H1 (cell line): ENCODE results near the gene PTX4. TPM values are rescaled to one million over a fixed set of nuclear protein-coding genes. Genes with fewer than 3 reads are reported as not detected.

Source experiments
- CTCF ChIA-PET: fragments of 300-600 bp; sonication (Branson Sonifier 250); formaldehyde crosslinking; loops from one replicate; lab custom pipeline; 2021; ENCODE audit not compliant: partially characterized antibody; lab: Charles Lee
- POLR2A ChIA-PET: fragments of 300-600 bp; sonication (Branson Sonifier 250); formaldehyde crosslinking; loops from one replicate; lab custom pipeline; 2021; ENCODE audit warnings: inconsistent platforms; ENCODE audit not compliant: partially characterized antibody; lab: Charles Lee
- DNase-seq, 2 experiments: peaks; one replicate each; pipeline versions ENCODE4 v3.0.0 to v3.0.0-alpha.2; 2010 to 2022; ENCODE audit warnings: low spot score in 2 of 2, low read depth in 1 of 2, mixed read lengths in 1 of 2
- FAIRE-seq: peaks from 2 replicates; lab custom pipeline; 2011; peaks lifted over from hg19 to GRCh38; lab: Jason Lieb, UNC
- H2AFZ ChIP-seq: 2 replicates; pipeline ENCODE4 v1.8.1; 2012; ENCODE audit warnings: low read length, inconsistent platforms
- H2AK5ac ChIP-seq: 2 replicates; pipeline ENCODE4 v1.6.1; 2013; ENCODE audit warnings: low read depth, low read length
- H2BK120ac ChIP-seq: replicated peaks from 2 replicates; pipeline ENCODE3; 2013; ENCODE audit warnings: low read depth, low read length, inconsistent platforms
- H2BK12ac ChIP-seq: 2 replicates; pipeline ENCODE4 v1.6.1; 2013; ENCODE audit warnings: low read depth, low read length
- H2BK15ac ChIP-seq: 2 replicates; pipeline ENCODE4 v1.6.1; 2013; ENCODE audit warnings: low read length
- H2BK20ac ChIP-seq: 2 replicates; pipeline ENCODE4 v1.6.1; 2013; ENCODE audit warnings: low read length
- H2BK5ac ChIP-seq: 2 replicates; pipeline ENCODE4 v1.6.1; 2013; ENCODE audit warnings: low read depth, low read length
- H3K14ac ChIP-seq: 2 replicates; pipeline ENCODE4 v1.6.1; 2013; ENCODE audit warnings: inconsistent platforms; ENCODE audit not compliant: insufficient read length
- H3K18ac ChIP-seq: 2 replicates; pipeline ENCODE4 v1.6.1; 2013; ENCODE audit warnings: low read length; ENCODE audit errors: extremely low read depth
- H3K23ac ChIP-seq: 2 replicates; pipeline ENCODE4 v1.6.1; 2013; ENCODE audit warnings: inconsistent platforms; ENCODE audit not compliant: insufficient read length
- H3K23me2 ChIP-seq: 2 replicates; pipeline ENCODE4 v1.6.1; 2013; ENCODE audit warnings: low read depth, low read length
- H3K27ac ChIP-seq: 2 replicates; pipeline ENCODE4 v1.6.1; 2011; ENCODE audit warnings: low read depth, low read length, inconsistent platforms
- H3K27me3 ChIP-seq, 4 experiments: replicated peaks in 1 of 4; 1 replicate in 1 of 4; 2 replicates in 3 of 4; pipeline versions ENCODE4 v1.6.1 to v1.8.1; 2011 to 2013; ENCODE audit warnings: low read length in 3 of 4, mild to moderate bottlenecking in 3 of 4, inconsistent platforms in 2 of 4, mixed read lengths in 2 of 4, moderate library complexity in 1 of 4; ENCODE audit not compliant: control insufficient read depth in 3 of 4, insufficient read depth in 3 of 4; ENCODE audit errors: extremely low read depth in 1 of 4
- H3K36me3 ChIP-seq, 4 experiments: 2 replicates each; pipeline versions ENCODE4 v1.6.1 to v1.8.1; 2011 to 2013; ENCODE audit warnings: mild to moderate bottlenecking in 4 of 4, low read length in 3 of 4, moderate library complexity in 2 of 4, control low read depth in 1 of 4, inconsistent platforms in 1 of 4; ENCODE audit not compliant: insufficient read depth in 4 of 4, control insufficient read depth in 2 of 4
- H3K4ac ChIP-seq: replicated peaks from 2 replicates; pipeline ENCODE3; 2013; ENCODE audit warnings: low read length, low read depth, mixed read lengths, inconsistent platforms; ENCODE audit not compliant: insufficient read length
- H3K4me1 ChIP-seq, 4 experiments: replicated peaks in 1 of 4; 1 replicate in 1 of 4; 2 replicates in 3 of 4; pipeline versions ENCODE4 v1.6.1 to v1.8.1; 2011 to 2013; ENCODE audit warnings: low read length in 3 of 4, inconsistent platforms in 2 of 4, mixed read lengths in 1 of 4; ENCODE audit not compliant: insufficient read depth in 4 of 4, control insufficient read depth in 3 of 4
- H3K4me2 ChIP-seq, 2 experiments: 2 replicates each; pipeline versions ENCODE4 v1.6.1 to v1.8.1; 2011 to 2013; ENCODE audit warnings: low read depth in 2 of 2, low read length in 2 of 2, control low read depth in 1 of 2, inconsistent platforms in 1 of 2, mild to moderate bottlenecking in 1 of 2; ENCODE audit not compliant: insufficient read depth in 1 of 2
- H3K4me3 ChIP-seq, 4 experiments: fragments of 200-600, 300-600 bp in 1 of 4; sonication (generic), shearing (Covaris generic), sonication (Bioruptor Twin) in 1 of 4; 2 replicates each; pipeline versions ENCODE4 v1.5.1 to v1.8.1; 2011 to 2016; ENCODE audit warnings: low read length in 4 of 4, low read depth in 3 of 4, control low read depth in 2 of 4, inconsistent platforms in 2 of 4, mild to moderate bottlenecking in 2 of 4, mixed read lengths in 1 of 4, moderate library complexity in 1 of 4; ENCODE audit not compliant: insufficient read depth in 2 of 4; ENCODE audit errors: extremely low read depth in 1 of 4
- H3K56ac ChIP-seq: replicated peaks from 2 replicates; pipeline ENCODE3; 2013; ENCODE audit warnings: low read depth, mild to moderate bottlenecking, mixed read lengths, low read length, inconsistent platforms; ENCODE audit not compliant: insufficient read length
- H3K79me1 ChIP-seq: 2 replicates; pipeline ENCODE4 v1.6.1; 2013; ENCODE audit warnings: low read depth, low read length, control low read depth
- H3K79me2 ChIP-seq, 2 experiments: 2 replicates each; pipeline versions ENCODE4 v1.6.1 to v1.8.1; 2012 to 2013; ENCODE audit warnings: low read length in 2 of 2, mild to moderate bottlenecking in 2 of 2, inconsistent platforms in 1 of 2; ENCODE audit not compliant: insufficient read depth in 2 of 2, control insufficient read depth in 1 of 2
- H3K9ac ChIP-seq, 4 experiments: replicated peaks in 1 of 4; 1 replicate in 1 of 4; 2 replicates in 3 of 4; pipeline versions ENCODE4 v1.6.1 to v1.8.1; 2011 to 2013; ENCODE audit warnings: low read depth in 3 of 4, low read length in 3 of 4, control low read depth in 2 of 4, mild to moderate bottlenecking in 2 of 4, moderate library complexity in 2 of 4, inconsistent platforms in 1 of 4; ENCODE audit errors: extremely low read depth in 1 of 4
- H3K9me3 ChIP-seq, 2 experiments: 2 replicates each; pipeline versions ENCODE4 v1.6.1 to v1.8.1; 2012 to 2013; ENCODE audit warnings: mild to moderate bottlenecking in 2 of 2, moderate library complexity in 2 of 2, control low read depth in 1 of 2, inconsistent platforms in 1 of 2, low read depth in 1 of 2, low read length in 1 of 2, mixed read lengths in 1 of 2; ENCODE audit not compliant: insufficient read depth in 2 of 2
- H4K20me1 ChIP-seq, 2 experiments: replicated peaks in 1 of 2; 2 replicates each; pipeline versions ENCODE3 to v1.8.1; 2011 to 2013; ENCODE audit warnings: inconsistent platforms in 2 of 2, low read length in 2 of 2, mild to moderate bottlenecking in 1 of 2; ENCODE audit not compliant: insufficient read depth in 2 of 2, control insufficient read depth in 1 of 2
- H4K5ac ChIP-seq: 2 replicates; pipeline ENCODE4 v1.6.1; 2013; ENCODE audit warnings: low read length, low read depth, mixed read lengths, inconsistent platforms; ENCODE audit not compliant: insufficient read length
- H4K8ac ChIP-seq: 2 replicates; pipeline ENCODE4 v1.8.0; 2013; ENCODE audit warnings: mild to moderate bottlenecking, moderate library complexity, low read length, inconsistent platforms; ENCODE audit not compliant: insufficient read depth; ENCODE audit errors: extremely low read depth
- H4K91ac ChIP-seq: replicated peaks from 2 replicates; pipeline ENCODE3; 2013; ENCODE audit warnings: low read length, mixed read lengths, inconsistent platforms; ENCODE audit not compliant: insufficient read length
- ATF2 ChIP-seq: IDR thresholded peaks from 2 replicates; pipeline ENCODE4 v1.6.1; 2012; ENCODE audit warnings: low read length, inconsistent platforms
- KDM1A ChIP-seq: fragments of 200-600, 300-600 bp; sonication (generic); IDR thresholded peaks from 2 replicates; pipeline ENCODE4 v1.7.1; 2016; ENCODE audit warnings: mild to moderate bottlenecking, low read length, borderline replicate concordance
- MAFK ChIP-seq: IDR thresholded peaks from 2 replicates; pipeline ENCODE4 v1.6.1; 2012; ENCODE audit warnings: low read depth, mild to moderate bottlenecking, improper control_type of control experiment, low read length
- SAP30 ChIP-seq: fragments of 300-600 bp; sonication (generic); IDR thresholded peaks from 2 replicates; pipeline ENCODE4 v1.7.1; 2012; ENCODE audit warnings: low read length, moderate library complexity, mild to moderate bottlenecking, inconsistent platforms; ENCODE audit not compliant: insufficient read depth, insufficient replicate concordance
- SP2 ChIP-seq: IDR thresholded peaks from 2 replicates; pipeline ENCODE4 v1.6.1; 2012; ENCODE audit warnings: mild to moderate bottlenecking, low read length, inconsistent platforms
- SRF ChIP-seq: IDR thresholded peaks from 2 replicates; pipeline ENCODE4 v1.6.1; 2011; ENCODE audit warnings: mild to moderate bottlenecking, low read depth, low read length, moderate library complexity
- ZNF274 ChIP-seq: IDR thresholded peaks from 2 replicates; pipeline ENCODE4 v1.7.0; 2012; ENCODE audit warnings: low read length, borderline replicate concordance; ENCODE audit errors: extremely low read depth
- WGBS, 2 experiments: shearing (Covaris generic) in 1 of 2; methylation state at CpG; one replicate each; pipeline versions ENCODE4 v1.1.6 to v1.1.7; 2013 to 2015; ENCODE audit warnings: low lambda C conversion rate in 2 of 2, mixed read lengths in 2 of 2, inconsistent platforms in 1 of 2, low coverage in 1 of 2, missing lambda C conversion rate in 1 of 2; ENCODE audit not compliant: insufficient replicate concordance in 2 of 2, insufficient coverage in 1 of 2, insufficient read length in 1 of 2; ENCODE audit errors: extremely low coverage in 1 of 2, missing lambda C conversion rate in 1 of 2; 5-methylcytosine and 5-hydroxymethylcytosine counted together
- polyA plus RNA-seq, 7 experiments: library from polyadenylated mRNA; depleted of rRNA in 3 of 7; stranded (reverse) in 5 of 7; unstranded in 2 of 7; fragments of >200 nt in 5 of 7; fragments of 200-250 nt in 2 of 7; gene quantifications; 1 replicate in 5 of 7; 2 replicates in 1 of 7; 4 replicates in 1 of 7; pipeline versions ENCODE4 v1.2.1 to v1.2.3, GENCODE V29; 2011 to 2013; ENCODE audit warnings: missing spikeins in 2 of 7, mixed read lengths in 2 of 7
- total RNA-seq: library from RNA; stranded (reverse); fragmentation: NEBNext Ultra II Directional; extraction: Animal tissue kit (Norgen Biotek cat#: 25700); gene quantifications from 2 replicates; pipeline ENCODE4 v1.2.1, GENCODE V29; 2021
- TF ChIP-seq, protein P1 (sequence below), 3 experiments: IDR thresholded peaks; 1 replicate in 2 of 3; 2 replicates in 1 of 3; pipeline versions ENCODE4 v1.5.1 to v1.6.1; 2011; ENCODE audit warnings: low read length in 3 of 3, mild to moderate bottlenecking in 3 of 3, inconsistent platforms in 2 of 3, low read depth in 1 of 3, moderate library complexity in 1 of 3; ENCODE audit not compliant: insufficient read depth in 1 of 3; ENCODE audit errors: control extremely low read depth in 1 of 3

The PTX4 gene
- total and polyA plus RNA-seq, 2 of the 8 experiments (the other 6 are each of a cell fraction or from before 2014, with no cell fraction given) = not detected

- DNase-seq (no peak), FAIRE-seq (no peak)
- H2BK20ac ChIP-seq = no peak overlapping the region
- no peak overlapping the region for H2BK5ac ChIP-seq
- no peak overlapping the region for H2BK15ac ChIP-seq
- H3K23me2 ChIP-seq = no peaks in the 10 kb centered on the region
- no peaks in the 10 kb centered on the region for H3K9me3 ChIP-seq
- no peak overlapping the region for H2AK5ac ChIP-seq
- no peak overlapping the region for H3K23ac ChIP-seq
- no peak overlapping the region for H3K14ac ChIP-seq
- CTCF ChIA-PET = interaction anchor here (1.2 kb wide), 1 partner anchor 123 kb away, joined by 3 read pairs; no protein-coding TSS in a partner anchor
- H3K56ac ChIP-seq = no peak overlapping the region
- H3K4me2 ChIP-seq = no peak overlapping the region
- H3K4me3 ChIP-seq = no peak overlapping the region
- H3K27me3 ChIP-seq = no peaks in the 10 kb centered on the region
- peaks cover 5 to 17% of the 10 kb centered on the region in 2 experiments for H4K20me1 ChIP-seq
- no peak overlapping the region for H3K4ac ChIP-seq
- no peak overlapping the region for H2AFZ ChIP-seq
- H4K5ac ChIP-seq = no peak overlapping the region
- H3K9ac ChIP-seq = no peak overlapping the region
- no peak overlapping the region for H2BK120ac ChIP-seq
- H3K79me1 ChIP-seq = peaks cover 17% of the 10 kb centered on the region
- peaks cover 0 to 22% (median 4%) of the 10 kb centered on the region in 4 experiments; a peak in 4 of 8 replicates for H3K36me3 ChIP-seq
- H2BK12ac ChIP-seq = no peak overlapping the region
- H3K27ac ChIP-seq = no peak overlapping the region
- H4K91ac ChIP-seq = no peak overlapping the region
- H3K79me2 ChIP-seq = peaks cover 0 to 39% of the 10 kb centered on the region in 2 experiments; a peak in 2 of 4 replicates
- POLR2A ChIA-PET = interaction anchor here (0.7 to 1.2 kb wide), 3 partner anchors 9 to 23 kb away, joined by 3 read pairs; no protein-coding TSS in a partner anchor
- H4K8ac ChIP-seq = no peak overlapping the region
- no peak overlapping the region for H3K18ac ChIP-seq
- no peaks in the 10 kb centered on the region for H3K4me1 ChIP-seq
- WGBS, 2 experiments = 90% methylated on average over 33 of the region's 33 CpGs; no CpG with 5 or more reads in 1 of the 2 experiments
- TF ChIP-seq ZNF274 (no peak), ATF2 (no peak), MAFK (no peak), SRF (no peak), SP2 (no peak), KDM1A (no peak), SAP30 (no peak)
- TF ChIP-seq, protein P1, sequence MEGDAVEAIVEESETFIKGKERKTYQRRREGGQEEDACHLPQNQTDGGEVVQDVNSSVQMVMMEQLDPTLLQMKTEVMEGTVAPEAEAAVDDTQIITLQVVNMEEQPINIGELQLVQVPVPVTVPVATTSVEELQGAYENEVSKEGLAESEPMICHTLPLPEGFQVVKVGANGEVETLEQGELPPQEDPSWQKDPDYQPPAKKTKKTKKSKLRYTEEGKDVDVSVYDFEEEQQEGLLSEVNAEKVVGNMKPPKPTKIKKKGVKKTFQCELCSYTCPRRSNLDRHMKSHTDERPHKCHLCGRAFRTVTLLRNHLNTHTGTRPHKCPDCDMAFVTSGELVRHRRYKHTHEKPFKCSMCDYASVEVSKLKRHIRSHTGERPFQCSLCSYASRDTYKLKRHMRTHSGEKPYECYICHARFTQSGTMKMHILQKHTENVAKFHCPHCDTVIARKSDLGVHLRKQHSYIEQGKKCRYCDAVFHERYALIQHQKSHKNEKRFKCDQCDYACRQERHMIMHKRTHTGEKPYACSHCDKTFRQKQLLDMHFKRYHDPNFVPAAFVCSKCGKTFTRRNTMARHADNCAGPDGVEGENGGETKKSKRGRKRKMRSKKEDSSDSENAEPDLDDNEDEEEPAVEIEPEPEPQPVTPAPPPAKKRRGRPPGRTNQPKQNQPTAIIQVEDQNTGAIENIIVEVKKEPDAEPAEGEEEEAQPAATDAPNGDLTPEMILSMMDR (IDR thresholded peaks at IDR 0.05; ENCODE audit: control extremely low read depth in 1 of 3, insufficient read depth in 1 of 3, low read depth in 1 of 3, low read length in 3 of 3) = no peak
These were observed 23.7 kb downstream of the PTX4 start for GRCh38 chr16:1464894-1465566.
